Mesangial cell (primary cell): ENCODE measurements around the gene BLOC1S1. TPM values are rescaled to one million over a fixed set of nuclear protein-coding genes. Genes with fewer than 3 reads are reported as not detected.

Experiments used
- total RNA-seq: library from RNA; depleted of rRNA; stranded (reverse); fragments of >200 nt; gene quantifications from 2 replicates; pipeline ENCODE4 v1.2.3, GENCODE V29; 2015

Gene BLOC1S1
- 160 and 169 TPM in 2 replicates for total RNA-seq

DNA sequence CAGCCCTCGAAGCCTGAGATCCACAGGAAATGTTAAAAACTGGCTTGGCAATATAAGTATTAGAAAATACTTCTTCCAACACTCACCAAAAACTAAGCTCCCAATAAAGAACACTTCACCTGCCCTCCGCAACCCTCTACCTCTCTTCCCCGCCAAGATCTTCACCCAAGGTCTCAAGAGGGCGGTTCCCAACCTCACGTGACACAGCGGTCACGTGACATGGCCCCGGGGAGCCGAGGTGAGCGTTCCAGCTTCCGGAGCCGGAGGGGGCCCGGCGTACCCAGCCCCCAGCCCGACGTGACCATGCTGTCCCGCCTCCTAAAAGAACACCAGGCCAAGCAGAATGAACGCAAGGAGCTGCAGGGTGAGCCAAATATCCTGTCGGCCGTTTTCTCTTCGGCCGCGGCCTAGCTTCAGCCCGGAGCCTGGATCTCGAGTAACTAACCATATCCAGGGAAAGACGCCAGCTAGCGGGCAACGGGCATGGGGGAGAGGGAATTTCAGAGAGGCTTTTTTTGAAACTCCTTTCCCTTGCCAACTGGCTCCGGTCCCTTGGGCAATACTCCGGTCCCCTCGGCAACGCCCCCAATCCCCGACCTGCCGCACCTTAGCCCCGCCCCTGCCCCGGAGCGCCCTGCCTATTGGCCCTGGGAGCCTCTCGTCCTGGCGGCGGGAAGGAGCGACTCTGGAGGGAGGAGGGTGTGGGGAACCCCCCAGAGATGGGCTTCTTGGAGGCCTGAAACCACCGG is at the start of gene BLOC1S1:
TSS of gene BLOC1S1 (plus strand) at position 214 of the 749 bp plus-strand sequence. CDS start at position 220, 6 bp downstream.

DNA sequence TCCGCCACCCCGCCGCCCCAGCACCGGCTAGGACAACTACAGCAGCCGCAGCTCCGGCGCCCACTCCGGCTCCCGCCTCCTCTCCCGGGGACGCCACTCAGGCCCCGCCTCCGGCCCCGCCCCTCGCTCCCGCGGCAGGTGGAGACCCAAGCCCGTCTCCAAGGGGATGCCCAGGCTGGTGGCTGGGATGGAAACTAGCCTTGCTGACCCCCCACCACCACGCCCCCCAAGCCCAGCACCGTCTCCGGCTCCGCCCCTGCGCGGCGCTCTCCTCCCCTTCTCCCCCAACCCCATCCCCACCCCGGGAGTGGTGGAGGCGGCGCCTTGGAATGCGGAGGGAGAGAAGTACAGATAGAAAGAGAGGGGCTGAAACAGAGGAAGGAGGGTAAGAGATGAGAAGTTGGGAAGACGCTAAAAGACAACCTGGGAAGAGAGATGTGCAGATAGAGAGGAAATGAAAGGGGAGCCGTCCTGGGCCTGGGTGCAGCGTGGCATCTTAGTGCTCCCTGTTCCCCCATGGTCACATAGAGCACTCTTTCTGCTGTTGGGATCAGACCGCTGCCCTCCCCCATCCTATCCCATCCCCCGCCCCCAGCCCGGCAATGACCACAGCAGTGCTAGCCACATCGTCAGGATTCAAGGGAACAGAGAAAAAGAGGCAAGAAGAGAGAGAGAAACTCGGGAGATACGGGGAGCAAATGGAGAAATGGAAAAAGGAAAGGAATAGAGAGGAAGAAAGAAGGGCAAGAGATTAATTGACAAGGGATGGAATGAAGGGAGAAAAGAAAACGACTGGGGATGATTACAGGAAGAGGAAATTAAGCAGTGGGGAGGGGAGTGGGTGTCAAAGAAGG is 7.8 kb upstream of the BLOC1S1 start, which contains the start of gene ITGA7:
TSS of gene ITGA7 (minus strand) at position 64 of the 854 bp plus-strand sequence. CDS start 222 bp downstream, outside the sequence.

DNA sequence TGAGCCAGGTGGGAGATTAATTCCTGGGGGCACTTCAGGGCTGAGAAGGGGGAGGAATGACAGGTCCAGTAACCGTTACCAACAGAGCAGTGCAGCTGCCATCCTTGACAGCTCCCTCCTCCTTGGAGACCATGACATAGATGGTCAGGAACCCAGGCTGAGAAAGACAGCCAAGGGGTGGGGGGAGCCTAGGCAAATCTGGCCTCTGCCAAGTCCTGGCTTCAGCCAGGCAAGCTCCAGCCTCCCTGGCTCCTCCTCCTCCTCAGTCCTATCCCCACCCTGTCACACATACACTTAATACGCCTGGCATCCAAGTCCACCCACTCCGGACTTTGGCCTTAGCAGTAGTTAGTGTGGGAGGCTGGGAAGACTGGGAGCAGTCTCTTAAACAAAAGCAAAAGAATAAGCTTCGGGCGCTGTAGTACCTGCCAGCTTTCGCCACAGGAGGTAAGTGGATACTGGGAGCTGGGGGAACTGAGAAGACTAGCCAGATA is 4.3 kb downstream of the BLOC1S1 start, which contains the start of gene RDH5:
TSS of gene RDH5 (plus strand) at position 323 of the 494 bp plus-strand sequence. CDS start 792 bp downstream, outside the sequence.

DNA sequence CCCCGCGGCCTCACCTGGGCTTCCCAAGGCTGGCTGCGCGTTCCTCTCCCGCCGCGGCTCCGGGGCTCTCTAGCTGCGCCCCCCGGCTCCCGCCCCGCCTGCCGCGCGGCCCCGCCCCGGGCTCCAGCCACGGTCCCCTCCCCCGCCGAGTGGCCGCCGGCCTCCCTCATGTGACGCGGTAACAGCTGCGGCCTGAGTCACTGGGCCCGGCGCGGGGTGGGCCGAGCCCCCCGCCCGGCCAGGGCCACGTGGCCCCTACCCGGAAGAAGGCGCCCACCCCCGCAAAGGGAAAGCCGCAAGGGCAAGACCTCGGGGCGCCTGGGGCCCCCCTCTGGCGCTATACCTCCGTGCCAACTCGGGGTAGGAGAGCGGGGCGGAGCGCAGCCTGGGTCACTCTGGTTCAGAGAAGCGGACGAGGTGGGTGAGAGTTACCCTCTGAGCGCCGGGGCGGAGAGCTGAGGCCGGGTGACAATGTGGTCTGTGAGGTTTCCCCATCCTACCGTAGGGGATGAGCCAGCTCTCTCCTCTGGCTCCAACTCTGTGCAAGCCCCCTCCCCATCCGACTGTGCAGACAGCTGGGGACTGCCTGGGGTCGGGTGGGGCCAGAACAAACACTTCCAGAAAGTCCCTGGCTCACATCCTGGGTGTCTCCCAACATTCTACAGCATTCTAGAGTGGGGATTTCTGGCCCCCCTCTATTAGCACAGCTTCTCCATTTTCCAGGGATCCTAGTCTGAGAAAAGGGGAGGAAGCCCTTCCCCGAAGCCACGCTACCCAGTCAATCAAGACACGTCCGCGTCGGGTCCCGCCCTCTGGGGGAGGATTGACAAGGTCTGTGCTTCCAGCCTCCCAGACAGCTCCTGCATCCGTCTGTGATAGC is 13.3 kb downstream of the BLOC1S1 start, which contains the start of gene CD63:
TSS of gene CD63 (minus strand) at position 71 of the 880 bp plus-strand sequence. CDS start 668 bp downstream, outside the sequence.

DNA sequence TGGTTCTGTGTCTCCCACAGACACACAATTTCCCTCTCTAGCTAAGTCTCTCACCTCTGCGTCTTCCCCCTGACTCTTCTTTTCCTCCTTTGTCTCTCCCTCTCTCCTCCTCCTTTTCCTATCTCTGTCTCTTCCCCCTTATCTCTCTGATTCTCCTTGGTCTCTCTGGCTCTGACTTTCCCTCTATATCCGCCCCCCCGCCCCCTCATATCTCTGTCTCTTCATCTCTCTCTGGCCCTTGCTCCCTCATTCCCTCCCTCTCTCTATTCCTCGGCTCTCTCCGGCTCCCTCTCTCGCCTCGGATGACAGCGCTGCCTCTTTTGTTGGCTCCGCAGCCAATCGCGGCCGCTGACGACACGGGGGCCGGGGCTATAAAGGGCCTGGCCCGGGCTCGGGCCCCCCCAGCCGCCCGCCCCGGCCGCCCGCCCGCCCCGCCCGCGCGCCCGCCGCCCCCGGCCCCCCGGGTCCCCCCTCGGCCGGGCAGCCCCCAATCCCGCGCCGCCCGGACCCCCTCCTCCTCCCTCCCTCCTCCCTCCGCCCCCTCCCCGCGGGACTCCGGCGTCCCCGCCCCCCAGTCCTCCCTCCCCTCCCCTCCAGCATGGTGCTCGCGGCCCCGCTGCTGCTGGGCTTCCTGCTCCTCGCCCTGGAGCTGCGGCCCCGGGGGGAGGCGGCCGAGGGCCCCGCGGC is 27.0 kb downstream of the BLOC1S1 start, which contains the start of gene GDF11:
TSS of gene GDF11 (plus strand) at position 404 of the 687 bp plus-strand sequence. CDS start at position 599, 195 bp downstream.

Other genes starting within 250 kb of the BLOC1S1 start
- gene OR6C70, start 245.9 kb upstream of the BLOC1S1 start, total RNA-seq, result not detected in 2 replicates
- gene OR6C68, start 223.7 kb upstream of the BLOC1S1 start, total RNA-seq, result not detected in 2 replicates
- not detected in 2 replicates for gene OR6C4, start 166.4 kb upstream of the BLOC1S1 start, total RNA-seq
- not detected in 2 replicates for gene OR2AP1, start 143.6 kb upstream of the BLOC1S1 start, total RNA-seq
- gene OR10P1, start 79.2 kb upstream of the BLOC1S1 start, total RNA-seq, result not detected in 2 replicates
- 1.8 and 7.1 TPM in 2 replicates for gene ITGA7, start 8.1 kb upstream of the BLOC1S1 start, total RNA-seq
- gene RDH5, start 4.3 kb downstream of the BLOC1S1 start, total RNA-seq, result 2.1 and 2.8 TPM in 2 replicates
- 754 and 976 TPM in 2 replicates for gene CD63, start 13.0 kb downstream of the BLOC1S1 start, total RNA-seq
- 9.8 and 11.3 TPM in 2 replicates for gene GDF11, start 27.1 kb downstream of the BLOC1S1 start, total RNA-seq
- 36.6 and 49.7 TPM in 2 replicates for gene SARNP, start 101.7 kb downstream of the BLOC1S1 start, total RNA-seq
- gene ORMDL2, start 102.0 kb downstream of the BLOC1S1 start, total RNA-seq, result 16.4 and 31.3 TPM in 2 replicates
- gene DNAJC14, start 113.5 kb downstream of the BLOC1S1 start, total RNA-seq, result 32.4 and 41.8 TPM in 2 replicates
- gene MMP19, start 126.9 kb downstream of the BLOC1S1 start, total RNA-seq, result 0.98 and 3.7 TPM in 2 replicates
- gene PYM1, start 211.8 kb downstream of the BLOC1S1 start, total RNA-seq, result 23.0 and 23.7 TPM in 2 replicates
- gene DGKA, start 215.1 kb downstream of the BLOC1S1 start, total RNA-seq, result 31.6 and 34.2 TPM in 2 replicates
- 1.5 and 6.6 TPM in 2 replicates for gene PMEL, start 250.0 kb downstream of the BLOC1S1 start, total RNA-seq